Globus pallidus (tissue), 1 donor: ENCODE data around the gene RING1.
A peak's percentile ranks its signal among the peaks of the same experiment; 100 is the strongest.

Experiments used
- DNase-seq: peaks from one replicate; pipeline ENCODE4 v3.0.0-alpha.2; 2015; ENCODE audit warnings: low spot score

Gene RING1

DNA sequence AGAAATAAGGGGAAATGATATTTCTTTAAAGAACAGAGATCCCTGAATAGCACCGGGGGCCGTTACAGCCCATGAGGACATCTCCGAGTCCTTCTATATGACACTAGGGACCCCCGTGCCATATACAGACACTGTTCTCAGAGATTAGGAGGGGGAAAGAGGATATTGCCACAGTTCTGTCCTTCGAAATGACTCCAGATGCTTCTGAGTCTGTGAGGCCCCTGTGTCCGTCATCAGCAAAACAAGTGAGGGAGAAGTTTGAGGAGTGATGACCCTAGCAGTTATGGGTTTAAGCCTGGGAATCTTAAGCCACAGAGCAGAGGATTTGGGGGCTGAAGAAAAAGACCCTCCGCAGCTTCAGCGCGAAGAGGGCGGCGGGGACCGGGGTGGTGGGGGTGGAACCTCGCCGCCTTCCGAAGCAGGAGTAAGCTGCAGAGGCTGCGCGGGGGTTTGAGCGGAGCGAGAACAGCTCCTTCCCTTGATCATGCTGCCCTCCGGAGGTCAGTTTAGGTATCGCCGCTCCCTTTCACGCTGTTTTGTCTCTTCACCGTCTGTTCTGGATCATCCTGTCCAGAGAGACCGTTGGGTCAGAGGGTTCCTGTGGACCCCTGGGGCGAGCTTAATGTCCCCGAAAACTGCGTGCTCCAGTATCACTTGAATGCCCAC, 39.8 kb downstream of the RING1 start:
- peak; percentile 83 for DNase-seq

DNA sequence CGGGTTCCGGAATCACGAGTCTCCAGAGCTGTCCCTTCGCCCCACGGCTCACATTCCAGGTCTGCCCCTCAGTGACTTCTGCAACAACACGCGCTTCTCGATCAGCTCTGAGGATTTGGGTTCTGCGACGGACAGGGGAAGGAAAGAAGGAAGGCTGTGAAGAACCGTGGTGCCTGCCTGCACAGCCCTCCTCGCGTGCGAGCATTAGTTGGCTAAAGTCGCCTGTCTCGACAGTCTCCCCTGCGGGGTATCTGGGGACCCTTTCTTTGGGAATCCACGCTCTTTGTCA, 40.3 kb downstream of the RING1 start:
- no peak for DNase-seq

DNA sequence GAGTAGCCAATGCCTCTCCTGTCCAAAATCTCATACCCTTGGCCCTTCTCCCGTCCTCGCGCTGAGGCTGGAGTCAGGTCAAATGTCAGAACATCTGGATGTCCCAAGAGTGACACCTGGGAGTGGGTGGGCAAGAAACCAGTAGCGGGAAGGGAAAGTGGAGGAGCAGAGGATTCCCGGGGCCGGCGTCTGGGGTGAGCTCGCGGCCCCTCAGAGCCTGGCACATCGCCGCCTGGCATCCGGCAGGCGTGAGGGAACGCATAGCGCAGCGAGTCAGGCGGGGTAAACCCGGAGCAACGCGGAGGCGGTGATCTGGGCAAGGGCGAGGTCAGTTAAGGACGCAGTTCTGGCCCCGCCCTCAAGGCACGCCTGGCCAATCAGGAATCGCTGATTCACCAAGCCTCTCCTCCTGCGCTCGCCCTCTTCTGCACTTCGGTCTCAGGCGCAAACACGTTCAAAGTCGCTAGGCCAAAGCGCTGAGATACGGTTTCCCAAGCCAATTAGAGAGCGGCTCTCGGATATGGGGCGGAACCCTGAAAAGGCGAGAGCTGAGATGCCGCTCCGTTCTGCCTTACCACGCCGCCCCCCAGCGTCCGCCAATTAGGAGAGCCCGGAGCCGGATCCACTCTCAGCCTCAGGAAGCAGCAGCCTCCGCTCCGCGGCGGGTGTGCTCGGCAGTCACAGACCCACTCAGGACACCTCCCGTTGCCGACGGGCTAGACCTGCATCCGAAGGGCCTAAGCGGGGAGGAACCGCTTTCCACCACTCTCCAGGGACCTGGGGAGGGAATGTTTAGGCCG, 40.8 kb downstream of the RING1 start:
- DNase-seq: peak; percentile 99

DNA sequence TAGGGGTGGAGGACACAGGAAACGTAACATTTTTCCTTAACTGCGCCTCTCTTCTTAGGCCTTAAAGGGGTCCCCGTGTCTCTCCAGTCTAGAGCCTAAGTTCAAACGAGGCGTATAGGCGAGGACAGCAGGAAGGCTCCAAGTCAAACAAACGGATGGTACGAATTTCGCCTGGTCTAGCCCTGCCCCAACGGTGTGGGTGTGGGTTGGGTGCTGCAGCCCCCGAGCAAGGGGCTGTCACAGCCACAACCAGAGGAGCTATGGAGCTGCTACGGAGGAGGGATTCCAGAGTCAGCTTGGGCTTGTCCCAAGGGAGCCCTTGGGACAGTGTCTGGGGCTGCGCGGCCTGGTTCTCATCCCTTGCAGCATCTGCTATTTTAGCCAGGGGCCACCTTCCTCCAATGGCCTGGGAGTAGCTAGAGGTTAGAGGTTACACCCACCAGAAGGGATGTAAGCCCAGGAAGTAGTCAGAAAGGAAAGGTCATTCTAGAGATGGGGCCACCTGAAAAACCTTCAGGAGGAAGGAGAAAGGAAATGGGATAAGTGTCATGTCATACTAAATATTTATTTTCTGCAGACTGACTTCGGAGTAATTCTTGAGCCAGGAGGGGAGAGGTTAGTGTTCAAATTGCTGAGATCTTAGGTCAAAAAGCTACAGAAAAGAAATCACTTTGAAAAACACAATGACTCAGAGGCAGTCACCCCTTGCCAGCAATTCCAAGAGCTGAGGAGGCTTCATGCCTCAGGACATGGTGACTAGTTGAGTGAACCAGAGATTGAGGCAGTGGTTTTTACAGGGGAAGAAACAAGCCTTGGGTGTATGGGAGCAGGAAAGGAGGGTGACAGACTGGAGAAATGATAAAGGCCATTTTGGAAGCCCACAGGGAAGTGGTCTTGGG, 41.7 kb downstream of the RING1 start:
- peak; percentile 7 for DNase-seq

DNA sequence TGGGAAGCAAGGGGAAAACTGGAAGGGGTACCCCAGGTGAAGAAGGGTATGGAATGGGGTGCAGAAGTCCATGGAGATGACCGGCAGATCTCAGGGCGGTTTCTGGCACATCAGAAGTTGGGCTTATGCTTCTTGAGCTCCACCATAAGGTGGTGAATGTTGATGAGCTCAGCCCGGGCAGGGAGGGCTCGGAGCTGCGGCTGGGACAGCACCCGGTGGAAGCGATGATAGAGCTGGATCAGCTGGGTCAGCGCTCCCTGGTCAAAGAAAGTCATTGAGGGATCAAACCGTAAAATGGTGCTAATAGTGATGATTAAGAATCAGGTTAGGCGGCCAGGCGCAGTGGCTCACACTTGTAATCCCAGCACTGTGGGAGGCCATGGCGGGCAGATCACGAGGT, 42.4 kb downstream of the RING1 start:
- DNase-seq: no peak

DNA sequence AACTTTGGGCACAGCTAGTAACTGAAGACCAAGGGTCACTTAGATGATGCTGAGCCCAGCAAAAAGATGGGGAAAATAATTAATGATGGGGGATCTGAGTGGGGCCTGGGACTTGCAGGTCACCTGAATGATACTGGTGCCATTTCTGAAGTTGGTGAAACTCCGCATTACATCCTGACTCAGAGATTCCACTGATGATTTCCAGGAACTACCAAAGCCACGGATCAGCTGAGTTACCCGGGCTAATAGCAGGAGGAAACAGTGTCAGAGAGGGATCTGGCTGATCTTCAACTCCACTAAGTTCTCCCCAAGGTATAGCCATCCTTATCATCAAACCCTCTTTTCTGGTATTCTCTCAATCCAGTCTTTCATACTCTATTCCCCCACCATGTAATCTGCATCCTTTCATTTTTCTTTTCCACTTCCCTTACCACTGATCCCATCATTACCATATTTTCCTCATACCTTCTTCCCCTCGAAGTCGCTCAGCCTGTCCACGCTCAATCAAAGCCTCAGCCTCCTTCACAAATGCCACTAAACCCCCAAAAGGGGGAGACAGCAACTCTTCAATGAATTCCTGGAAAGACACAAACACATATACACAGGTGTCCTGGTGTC, 43.2 kb downstream of the RING1 start:
- no peak for DNase-seq

DNA sequence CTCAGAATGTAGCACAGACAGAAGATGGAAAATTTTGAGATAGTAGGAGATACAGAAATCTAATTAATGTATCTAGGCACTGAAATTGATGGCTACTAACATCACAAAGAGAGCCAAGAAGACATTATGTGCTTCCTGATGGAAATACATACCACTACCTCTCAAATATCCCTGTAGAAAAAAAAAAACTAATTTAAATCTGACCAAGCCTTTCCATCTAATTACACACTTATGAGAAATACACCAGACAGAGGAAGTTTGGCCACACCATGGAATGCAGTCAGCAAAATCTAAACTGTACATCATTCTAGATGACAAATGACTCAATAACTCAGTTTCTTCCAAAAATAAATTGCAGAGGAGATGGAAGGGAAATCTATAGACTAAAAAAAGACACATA, 44.5 kb downstream of the RING1 start:
- DNase-seq: no peak

DNA sequence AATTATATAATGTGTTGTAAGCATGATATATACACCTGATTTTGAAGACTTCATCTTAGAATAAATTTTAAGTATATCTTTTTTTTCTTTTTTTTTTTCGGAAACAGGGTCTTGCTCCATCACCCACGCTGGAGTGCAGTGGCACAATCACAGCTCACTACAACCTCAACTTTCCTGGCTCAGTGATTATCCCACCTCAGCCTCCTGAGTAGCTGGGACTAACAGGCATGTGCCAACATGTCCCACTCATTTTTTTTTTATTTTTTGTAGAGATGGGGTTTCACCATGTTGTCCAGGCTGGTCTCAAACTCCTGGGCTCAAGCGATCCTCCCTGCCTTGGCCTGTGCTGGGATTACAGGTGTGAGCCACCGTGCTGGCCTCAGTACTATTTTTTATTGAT, 46.3 kb downstream of the RING1 start:
- DNase-seq: no peak

DNA sequence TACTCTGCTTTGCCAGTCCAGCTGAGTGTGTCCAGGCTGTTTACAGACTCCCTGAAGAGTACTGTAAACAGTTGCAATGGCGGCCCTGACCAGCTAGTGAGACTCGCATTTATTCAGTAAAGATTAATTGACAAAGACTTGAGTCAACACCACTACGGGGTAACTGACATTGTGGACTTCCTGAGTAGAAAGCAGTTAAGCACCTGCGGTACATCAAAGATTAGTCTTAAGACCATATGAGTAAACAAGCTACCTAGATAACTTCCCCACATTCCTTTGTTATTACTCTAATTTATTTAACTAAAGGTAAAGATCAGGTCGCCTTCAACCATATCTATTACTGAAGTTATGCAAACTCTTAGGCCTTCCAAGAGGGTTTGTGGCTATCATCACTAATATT, 50.7 kb downstream of the RING1 start:
- DNase-seq: no peak
